BLaER1 treated with 17β-estradiol and CSF1 and Interleukin-3, amounts not matched to agents 10 nM and 100 nM (cell line): Measurements from ENCODE around the gene EPHA5.

Source experiments
- H3K27ac ChIP-seq, 11 experiments: shearing (Covaris generic); formaldehyde crosslinking; 2 replicates each; pipeline ENCODE4 v1.8.1; 2022
- H3K27me3 ChIP-seq, 11 experiments: shearing (Covaris generic); formaldehyde crosslinking; 2 replicates each; pipeline ENCODE4 v1.8.1; 2022
- H3K36me3 ChIP-seq, 11 experiments: shearing (Covaris generic); formaldehyde crosslinking; 2 replicates each; pipeline ENCODE4 v1.8.1; 2022
- H3K4me1 ChIP-seq, 10 experiments: shearing (Covaris generic); formaldehyde crosslinking; 2 replicates each; pipeline ENCODE4 v1.8.1; 2022
- H3K4me2 ChIP-seq, 11 experiments: shearing (Covaris generic); formaldehyde crosslinking; 2 replicates each; pipeline ENCODE4 v1.8.1; 2022
- H3K4me3 ChIP-seq, 10 experiments: shearing (Covaris generic); formaldehyde crosslinking; 2 replicates each; pipeline ENCODE4 v1.8.1; 2022
- H3K9ac ChIP-seq, 11 experiments: shearing (Covaris generic); formaldehyde crosslinking; 2 replicates each; pipeline ENCODE4 v1.8.1; 2022
- H3K9me3 ChIP-seq, 11 experiments: shearing (Covaris generic); formaldehyde crosslinking; replicated peaks in 1 of 11; 2 replicates each; pipeline ENCODE4 v1.8.1; 2022
- H4K20me1 ChIP-seq, 11 experiments: shearing (Covaris generic); formaldehyde crosslinking; 2 replicates each; pipeline ENCODE4 v1.8.1; 2022
- Cebpa-rat ChIP-seq, 11 experiments: shearing (Covaris generic); IDR thresholded peaks; 2 replicates each; pipeline ENCODE4 v1.8.1; 2022

The EPHA5 gene

GRCh38 chr4:65461781-65462180 lies 208.5 kb downstream of the EPHA5 start:
- no peaks in the 10 kb centered on the region for H3K27me3 ChIP-seq
- H3K4me2 ChIP-seq = no peak overlapping the region
- H3K27ac ChIP-seq = no peak overlapping the region
- no peak overlapping the region for H3K4me3 ChIP-seq
- no peak for TF ChIP-seq Cebpa-rat (IDR thresholded peaks at IDR 0.05)
- no peaks in the 10 kb centered on the region for H4K20me1 ChIP-seq
- no peaks in the 10 kb centered on the region for H3K4me1 ChIP-seq
- H3K9me3 ChIP-seq = no peaks in the 10 kb centered on the region
- H3K9ac ChIP-seq = no peak overlapping the region
- no peaks in the 10 kb centered on the region for H3K36me3 ChIP-seq

GRCh38 chr4:65457011-65457410 lies 213.3 kb downstream of the EPHA5 start:
- Histone ChIP-seq H3K27ac (no peak overlapping the region), H3K4me3 (no peak overlapping the region), H3K27me3 (no peaks in the 10 kb centered on the region), H3K9me3 (no peaks in the 10 kb centered on the region), H3K4me1 (no peaks in the 10 kb centered on the region), H4K20me1 (no peaks in the 10 kb centered on the region), H3K4me2 (no peak overlapping the region), H3K36me3 (no peaks in the 10 kb centered on the region), H3K9ac (no peak overlapping the region)
- no peak for TF ChIP-seq Cebpa-rat (IDR thresholded peaks at IDR 0.05)

GRCh38 chr4:65456579-65456978 lies 213.7 kb downstream of the EPHA5 start:
- no peak overlapping the region for H3K4me3 ChIP-seq
- no peak for TF ChIP-seq Cebpa-rat (IDR thresholded peaks at IDR 0.05)
- H3K9ac ChIP-seq = no peak overlapping the region
- no peaks in the 10 kb centered on the region for H3K36me3 ChIP-seq
- H3K4me2 ChIP-seq = no peak overlapping the region
- no peaks in the 10 kb centered on the region for H3K4me1 ChIP-seq
- H3K27me3 ChIP-seq = no peaks in the 10 kb centered on the region
- H3K9me3 ChIP-seq = no peaks in the 10 kb centered on the region
- no peaks in the 10 kb centered on the region for H4K20me1 ChIP-seq
- H3K27ac ChIP-seq = no peak overlapping the region

- Histone ChIP-seq H3K4me2 (no peak overlapping the region), H3K27me3 (no peaks in the 10 kb centered on the region), H3K4me3 (no peak overlapping the region), H3K27ac (no peak overlapping the region), H3K4me1 (no peaks in the 10 kb centered on the region), H4K20me1 (no peaks in the 10 kb centered on the region), H3K9ac (no peak overlapping the region), H3K36me3 (no peaks in the 10 kb centered on the region), H3K9me3 (no peaks in the 10 kb centered on the region)
- no peak for TF ChIP-seq Cebpa-rat (IDR thresholded peaks at IDR 0.05)
Measured at GRCh38 chr4:65453398-65453797, 216.9 kb downstream of the EPHA5 start.

GRCh38 chr4:65450899-65451298 lies 219.4 kb downstream of the EPHA5 start:
- Histone ChIP-seq H3K27ac (no peak overlapping the region), H3K36me3 (no peaks in the 10 kb centered on the region), H3K4me3 (no peak overlapping the region), H3K9me3 (no peaks in the 10 kb centered on the region), H3K9ac (no peak overlapping the region), H3K4me1 (no peaks in the 10 kb centered on the region), H3K27me3 (no peaks in the 10 kb centered on the region), H4K20me1 (no peaks in the 10 kb centered on the region), H3K4me2 (no peak overlapping the region)
- no peak for TF ChIP-seq Cebpa-rat (IDR thresholded peaks at IDR 0.05)

- H3K4me3 ChIP-seq = no peak overlapping the region
- no peak for TF ChIP-seq Cebpa-rat (IDR thresholded peaks at IDR 0.05)
- H3K4me2 ChIP-seq = no peak overlapping the region
- no peaks in the 10 kb centered on the region for H3K9me3 ChIP-seq
- H3K27me3 ChIP-seq = no peaks in the 10 kb centered on the region
- no peak overlapping the region for H3K9ac ChIP-seq
- H3K27ac ChIP-seq = no peak overlapping the region
- H4K20me1 ChIP-seq = no peaks in the 10 kb centered on the region
- H3K36me3 ChIP-seq = no peaks in the 10 kb centered on the region
- H3K4me1 ChIP-seq = no peaks in the 10 kb centered on the region
Measured at GRCh38 chr4:65437102-65437501, 233.2 kb downstream of the EPHA5 start.

- no peak for TF ChIP-seq Cebpa-rat (IDR thresholded peaks at IDR 0.05)
- no peak overlapping the region for H3K4me3 ChIP-seq
- no peaks in the 10 kb centered on the region for H4K20me1 ChIP-seq
- no peaks in the 10 kb centered on the region for H3K36me3 ChIP-seq
- H3K27ac ChIP-seq = no peak overlapping the region
- H3K9ac ChIP-seq = no peak overlapping the region
- no peaks in the 10 kb centered on the region for H3K27me3 ChIP-seq
- no peaks in the 10 kb centered on the region for H3K9me3 ChIP-seq
- no peak overlapping the region for H3K4me2 ChIP-seq
- H3K4me1 ChIP-seq = no peaks in the 10 kb centered on the region
Measured at GRCh38 chr4:65422109-65422508, 248.2 kb downstream of the EPHA5 start.

GRCh38 chr4:65420036-65420435 lies 250.3 kb downstream of the EPHA5 start:
- Histone ChIP-seq H3K9ac (no peak overlapping the region), H3K36me3 (no peaks in the 10 kb centered on the region)

GRCh38 chr4:65416891-65417290 lies 253.4 kb downstream of the EPHA5 start:
- no peak overlapping the region for H3K4me3 ChIP-seq
- no peak overlapping the region for H3K27ac ChIP-seq
- H3K9ac ChIP-seq = no peak overlapping the region
- H3K36me3 ChIP-seq = no peaks in the 10 kb centered on the region
- no peaks in the 10 kb centered on the region for H4K20me1 ChIP-seq
- H3K27me3 ChIP-seq = no peaks in the 10 kb centered on the region
- H3K4me2 ChIP-seq = no peak overlapping the region
- H3K9me3 ChIP-seq = no peaks in the 10 kb centered on the region
- no peak for TF ChIP-seq Cebpa-rat (IDR thresholded peaks at IDR 0.05)
- no peaks in the 10 kb centered on the region for H3K4me1 ChIP-seq

More at GRCh38 chr4:65420036-65420435, 250.3 kb downstream of the EPHA5 start:
- no peak overlapping the region for H3K4me3 ChIP-seq
- no peaks in the 10 kb centered on the region for H3K27me3 ChIP-seq
- H3K4me2 ChIP-seq = no peak overlapping the region
- H3K4me1 ChIP-seq = no peaks in the 10 kb centered on the region
- H3K27ac ChIP-seq = no peak overlapping the region
- H3K9me3 ChIP-seq = no peaks in the 10 kb centered on the region
- TF ChIP-seq Cebpa-rat (IDR thresholded peaks at IDR 0.05) = no peak
- H4K20me1 ChIP-seq = no peaks in the 10 kb centered on the region

GRCh38 chr4:65407483-65407882 lies 262.8 kb downstream of the EPHA5 start:
- Histone ChIP-seq H3K9me3 (no peaks in the 10 kb centered on the region), H4K20me1 (no peaks in the 10 kb centered on the region), H3K4me2 (no peak overlapping the region), H3K36me3 (no peaks in the 10 kb centered on the region), H3K4me1 (no peaks in the 10 kb centered on the region), H3K27ac (no peak overlapping the region), H3K27me3 (no peaks in the 10 kb centered on the region), H3K9ac (no peak overlapping the region), H3K4me3 (no peak overlapping the region)
- no peak for TF ChIP-seq Cebpa-rat (IDR thresholded peaks at IDR 0.05)

GRCh38 chr4:65401083-65401482 lies 269.2 kb downstream of the EPHA5 start:
- TF ChIP-seq Cebpa-rat (IDR thresholded peaks at IDR 0.05) = no peak
- no peaks in the 10 kb centered on the region for H3K36me3 ChIP-seq

More at GRCh38 chr4:65401083-65401482, 269.2 kb downstream of the EPHA5 start:
- Histone ChIP-seq H3K27ac (no peak overlapping the region), H4K20me1 (no peaks in the 10 kb centered on the region), H3K4me3 (no peak overlapping the region), H3K9me3 (peaks cover 14 to 26% (median 19%) of the 10 kb centered on the region in 11 experiments), H3K27me3 (no peaks in the 10 kb centered on the region), H3K4me1 (peaks cover 0 to 6% (median 5%) of the 10 kb centered on the region in 10 experiments; a peak in 8 of 20 replicates), H3K4me2 (no peak overlapping the region), H3K9ac (no peak overlapping the region)
